HG03342 (cell line): ENCODE measurements around the gene ICA1.
"Not testable (repeated sequence)": the region's sequence is repeated elsewhere in the genome, so short reads cannot be mapped to it uniquely, and the experiment has no call there.

ENCODE experiments used
- ATAC-seq: cut with Tn5 transposase; IDR thresholded peaks from one replicate; pipeline ENCODE4 v1.9.1; 2021; ENCODE audit warnings: mild to moderate bottlenecking, moderate library complexity; ENCODE audit not compliant: unreplicated experiment

Gene ICA1

GRCh38 chr7:8063300-8063699 is 198.7 kb downstream of the ICA1 start:
- ATAC-seq, result not testable (repeated sequence)
